Upper lobe of left lung (tissue), 6 donors: ENCODE data around the gene MPPED2. TPM values are rescaled to one million over a fixed set of nuclear protein-coding genes. Genes with fewer than 3 reads are reported as not detected.

Source experiments
- ATAC-seq, 2 donors: fragments of 200-7000 bp; cut with Tn5 transposase; one replicate each; pipeline ENCODE4 v1.9.1; 2022; ENCODE audit warnings: mild to moderate bottlenecking in 2 of 2, moderate library complexity in 2 of 2; ENCODE audit not compliant: low FRiP score in 2 of 2
- DNase-seq, 2 donors: peaks; one replicate each; pipeline ENCODE4 v3.0.0-alpha.2; 2019 to 2020
- H3K27ac ChIP-seq, 4 donors: fragments of 200-600 bp; sonication (generic); one replicate each; pipeline ENCODE4 v1.5.1; 2016 to 2019
- H3K27me3 ChIP-seq, 4 donors: fragments of 200-600 bp; sonication (generic); one replicate each; pipeline ENCODE4 v1.5.1; 2017 to 2019
- H3K36me3 ChIP-seq, 4 donors: fragments of 200-600 bp; sonication (generic); one replicate each; pipeline ENCODE4 v1.5.1; 2016 to 2019
- H3K4me1 ChIP-seq, 4 donors: fragments of 200-600 bp; sonication (generic); one replicate each; pipeline ENCODE4 v1.5.1; 2018 to 2019
- H3K4me3 ChIP-seq, 4 donors: fragments of 200-600 bp; sonication (generic); one replicate each; pipeline ENCODE4 v1.5.1; 2017 to 2019; ENCODE audit warnings: mild to moderate bottlenecking in 2 of 4, moderate library complexity in 1 of 4
- H3K9me3 ChIP-seq, 4 donors: fragments of 200-600 bp; sonication (generic); one replicate each; pipeline ENCODE4 v1.5.1; 2018 to 2019
- EP300 ChIP-seq, 4 donors: sonication (generic); formaldehyde crosslinking; IDR thresholded peaks; one replicate each; pipeline ENCODE4 v1.5.1; 2017; ENCODE audit warnings: antibody characterized with exemption in 4 of 4, control low read depth in 2 of 4
- POLR2A ChIP-seq, 4 donors: fragments of 450-650 bp; IDR thresholded peaks; one replicate each; pipeline ENCODE4 v1.5.1; 2016 to 2017; ENCODE audit warnings: antibody characterized with exemption in 4 of 4, mild to moderate bottlenecking in 2 of 4
- POLR2AphosphoS5 ChIP-seq, 2 donors: sonication (generic); formaldehyde crosslinking; IDR thresholded peaks; one replicate each; pipeline ENCODE4 v1.5.1; 2017; ENCODE audit warnings: antibody characterized with exemption in 2 of 2
- WGBS, 2 donors: methylation state at CpG; one replicate each; pipeline ENCODE4 v1.1.5; 2017 to 2018; 5-methylcytosine and 5-hydroxymethylcytosine counted together
- total RNA-seq, 6 donors: library from RNA; depleted of rRNA in 4 of 6; stranded (reverse); fragments of >200 nt in 4 of 6; gene quantifications; one replicate each; pipeline versions ENCODE4 v1.1.0 to v1.2.1, GENCODE V29; 2016 to 2021
- TF ChIP-seq, protein P1 (sequence below), 6 experiments: fragments of 450-650 bp in 4 of 6; fragments of 200-600 bp in 2 of 6; sonication (generic) in 2 of 6; IDR thresholded peaks; one replicate each; pipeline ENCODE4 v1.5.1; 2016 to 2019; ENCODE audit warnings: antibody characterized with exemption in 6 of 6
- donor health status: DM: no; HTN: no; CAD: no; lungs with moderate emphysema.
- donor health status: DM: no; HTN: yes; CAD: no; lungs with severe emphysema.

MPPED2 gene
- total RNA-seq, 6 donors from 2014 or later = 0.20 to 3.8 (median 0.49) TPM; not detected in 1

DNA sequence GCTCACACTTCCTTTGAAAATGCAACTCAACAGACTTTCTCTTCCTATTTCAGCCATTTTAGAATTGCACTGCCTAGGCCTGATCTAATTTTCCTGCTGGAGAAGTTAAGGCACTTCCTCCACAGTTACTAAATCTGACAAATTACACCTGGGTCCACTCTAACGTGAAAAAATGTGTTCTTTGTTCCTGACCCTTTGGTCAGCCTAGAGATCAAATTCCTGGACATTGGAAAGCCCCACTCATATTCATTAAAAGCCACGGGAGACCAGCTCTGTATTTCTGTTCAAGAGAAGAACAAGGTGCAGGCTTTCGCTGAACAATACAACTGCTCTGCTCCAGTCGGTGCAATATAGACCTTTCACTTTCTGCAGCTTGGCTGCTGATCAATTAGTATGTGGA, 96.6 kb downstream of the MPPED2 start:
- H3K9me3 ChIP-seq = no peaks in the 10 kb centered on the region
- ATAC-seq = no peak
- 57 to 63% methylated on average over 4 of the region's 4 CpGs for WGBS, 2 donors

DNA sequence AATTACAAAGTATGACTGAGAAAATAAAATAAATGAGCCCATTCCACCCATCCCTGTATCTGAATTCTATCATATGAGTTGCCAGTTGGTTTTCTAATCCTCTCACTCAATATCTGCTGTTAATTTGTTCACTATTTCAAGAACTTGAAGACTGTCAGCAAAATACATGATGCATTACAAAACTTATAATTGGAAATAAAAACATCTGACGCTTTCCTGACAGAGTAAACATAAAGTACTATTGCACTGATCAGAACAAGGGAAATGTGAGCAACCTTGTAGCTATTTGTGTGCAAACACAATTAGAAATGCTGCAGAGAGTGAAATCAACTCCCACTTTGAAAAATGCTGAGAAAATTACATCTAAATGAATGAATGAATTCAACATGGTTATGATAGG, 97.1 kb downstream of the MPPED2 start:
- no peak for DNase-seq
- Histone ChIP-seq H3K4me1 (peaks cover 15 to 29% (median 20%) of the 10 kb centered on the region in 4 donors), H3K36me3 (no peaks in the 10 kb centered on the region), H3K27ac (no peak overlapping the region), H3K27me3 (no peaks in the 10 kb centered on the region), H3K9me3 (no peaks in the 10 kb centered on the region), H3K4me3 (no peak overlapping the region)
- 63 to 70% methylated on average over 1 of the region's 1 CpG for WGBS, 2 donors
- no peak for TF ChIP-seq POLR2AphosphoS5 (IDR thresholded peaks at IDR 0.05)
- TF ChIP-seq EP300 (IDR thresholded peaks at IDR 0.05) = no peak
- TF ChIP-seq, protein P1, sequence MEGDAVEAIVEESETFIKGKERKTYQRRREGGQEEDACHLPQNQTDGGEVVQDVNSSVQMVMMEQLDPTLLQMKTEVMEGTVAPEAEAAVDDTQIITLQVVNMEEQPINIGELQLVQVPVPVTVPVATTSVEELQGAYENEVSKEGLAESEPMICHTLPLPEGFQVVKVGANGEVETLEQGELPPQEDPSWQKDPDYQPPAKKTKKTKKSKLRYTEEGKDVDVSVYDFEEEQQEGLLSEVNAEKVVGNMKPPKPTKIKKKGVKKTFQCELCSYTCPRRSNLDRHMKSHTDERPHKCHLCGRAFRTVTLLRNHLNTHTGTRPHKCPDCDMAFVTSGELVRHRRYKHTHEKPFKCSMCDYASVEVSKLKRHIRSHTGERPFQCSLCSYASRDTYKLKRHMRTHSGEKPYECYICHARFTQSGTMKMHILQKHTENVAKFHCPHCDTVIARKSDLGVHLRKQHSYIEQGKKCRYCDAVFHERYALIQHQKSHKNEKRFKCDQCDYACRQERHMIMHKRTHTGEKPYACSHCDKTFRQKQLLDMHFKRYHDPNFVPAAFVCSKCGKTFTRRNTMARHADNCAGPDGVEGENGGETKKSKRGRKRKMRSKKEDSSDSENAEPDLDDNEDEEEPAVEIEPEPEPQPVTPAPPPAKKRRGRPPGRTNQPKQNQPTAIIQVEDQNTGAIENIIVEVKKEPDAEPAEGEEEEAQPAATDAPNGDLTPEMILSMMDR (IDR thresholded peaks at IDR 0.05) = no peak
- no peak for TF ChIP-seq POLR2A (IDR thresholded peaks at IDR 0.05)
- no peak for ATAC-seq

More for the DNA sequence above, 96.6 kb downstream of the MPPED2 start:
- no peak for DNase-seq
- H3K36me3 ChIP-seq = no peaks in the 10 kb centered on the region
- no peaks in the 10 kb centered on the region for H3K27me3 ChIP-seq
- no peak for TF ChIP-seq POLR2A (IDR thresholded peaks at IDR 0.05)
- TF ChIP-seq, protein P1 (IDR thresholded peaks at IDR 0.05) = no peak
- no peak for TF ChIP-seq EP300 (IDR thresholded peaks at IDR 0.05)
- no peak for TF ChIP-seq POLR2AphosphoS5 (IDR thresholded peaks at IDR 0.05)
- peaks cover 15 to 29% (median 20%) of the 10 kb centered on the region in 4 donors for H3K4me1 ChIP-seq
- H3K4me3 ChIP-seq = no peak overlapping the region
- H3K27ac ChIP-seq = no peak overlapping the region

DNA sequence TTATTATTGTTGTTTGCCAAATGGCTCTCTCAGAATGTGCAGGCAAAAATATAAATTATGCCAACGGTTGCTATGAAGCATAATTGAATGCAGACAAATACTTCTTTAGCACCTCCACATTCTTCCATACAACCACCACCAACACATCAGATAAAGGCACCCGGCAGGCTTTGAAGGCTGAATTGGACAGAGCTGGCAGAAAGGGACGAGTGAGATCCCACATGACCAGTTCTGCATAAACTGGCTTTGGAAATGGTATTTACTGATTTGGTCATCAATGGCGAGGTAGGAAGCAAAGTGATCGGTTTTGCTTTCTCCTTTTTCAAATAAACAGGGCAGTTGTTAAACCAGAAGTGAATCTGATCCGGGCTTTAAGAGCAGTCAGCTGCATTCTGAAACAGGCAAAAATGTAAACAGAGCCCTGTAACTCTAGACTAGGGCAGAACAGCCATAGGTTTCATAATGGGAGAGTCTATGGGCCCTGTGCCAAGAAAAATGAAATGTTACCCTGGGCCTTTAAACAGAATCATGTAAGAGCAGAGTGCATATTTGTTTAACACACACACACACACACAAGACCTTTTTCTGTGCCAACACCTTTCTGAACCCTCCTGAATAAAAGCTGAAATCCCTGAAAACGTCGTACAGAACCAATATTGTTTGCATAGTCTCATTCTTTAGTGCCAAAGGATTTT, 97.7 kb downstream of the MPPED2 start:
- DNase-seq = peak in 1 of 2 donors; percentile 39

DNA sequence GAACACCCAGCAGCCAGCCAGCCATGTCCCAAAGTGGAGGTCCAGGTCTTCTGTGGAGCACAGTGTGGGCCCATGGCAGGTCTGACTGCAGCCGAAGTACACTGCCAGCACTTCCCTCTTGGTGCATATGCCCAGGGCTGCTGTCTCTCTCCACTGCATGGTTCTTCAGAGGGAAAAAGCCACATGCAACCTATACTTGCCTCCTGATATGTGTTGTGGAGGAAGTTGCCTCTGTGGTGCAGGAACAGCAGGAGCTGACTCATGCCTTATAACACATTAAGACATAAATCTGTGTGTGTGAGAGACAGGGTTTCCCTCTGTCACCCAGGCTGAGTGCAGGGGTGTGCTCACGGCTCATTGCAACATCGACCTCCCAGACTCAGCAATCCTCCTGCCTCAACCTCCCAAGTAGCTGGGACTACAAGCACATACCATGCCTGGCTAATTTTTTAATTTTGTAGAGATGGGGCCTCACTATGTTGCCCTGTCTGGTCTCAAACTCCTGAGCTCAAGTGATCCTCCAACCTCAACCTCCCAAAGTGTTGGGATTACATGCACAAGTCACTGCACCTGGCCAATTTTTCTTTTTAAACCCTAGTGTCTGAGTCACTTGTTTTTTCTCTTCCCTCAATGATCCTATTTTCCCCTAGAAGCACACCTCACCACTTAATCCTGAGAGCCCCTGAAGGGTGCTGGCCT, 98.8 kb downstream of the MPPED2 start:
- Histone ChIP-seq H3K36me3 (no peaks in the 10 kb centered on the region), H3K4me3 (no peak overlapping the region), H3K27me3 (no peaks in the 10 kb centered on the region), H3K9me3 (no peaks in the 10 kb centered on the region), H3K4me1 (peaks cover 15 to 29% (median 20%) of the 10 kb centered on the region in 4 donors), H3K27ac (no peak overlapping the region)
- no peak for TF ChIP-seq POLR2AphosphoS5 (IDR thresholded peaks at IDR 0.05)
- TF ChIP-seq POLR2A (IDR thresholded peaks at IDR 0.05) = no peak
- no peak for TF ChIP-seq EP300 (IDR thresholded peaks at IDR 0.05)
- TF ChIP-seq, protein P1 (IDR thresholded peaks at IDR 0.05) = no peak
- DNase-seq = peak in 1 of 2 donors; percentile 44
- 44 to 58% methylated on average over 2 to 3 of the region's 3 CpGs for WGBS, 2 donors
- ATAC-seq = peak; percentile 77 to 84

More for the DNA sequence above, 97.7 kb downstream of the MPPED2 start:
- 40 to 49% methylated on average over 8 of the region's 8 CpGs for WGBS, 2 donors
- Histone ChIP-seq H3K36me3 (no peaks in the 10 kb centered on the region), H3K4me3 (peak overlapping the region in 2 of 4 donors; percentile 8 to 17), H3K27ac (no peak overlapping the region), H3K4me1 (peaks cover 15 to 29% (median 20%) of the 10 kb centered on the region in 4 donors), H3K27me3 (no peaks in the 10 kb centered on the region), H3K9me3 (no peaks in the 10 kb centered on the region)
- peak; percentile 15 to 66 for ATAC-seq
- TF ChIP-seq, protein P1 (IDR thresholded peaks at IDR 0.05) = no peak
- TF ChIP-seq POLR2A (IDR thresholded peaks at IDR 0.05) (no peak), POLR2AphosphoS5 (IDR thresholded peaks at IDR 0.05) (no peak), EP300 (IDR thresholded peaks at IDR 0.05) (no peak)
